Caki2 (cell line): Measurements from ENCODE around the gene CLEC2L. TPM values are rescaled to one million over a fixed set of nuclear protein-coding genes. Genes with fewer than 3 reads are reported as not detected.

ENCODE experiments used
- DNase-seq: peaks from one replicate; pipeline ENCODE4 v3.0.0-alpha.2; 2015; ENCODE audit warnings: low read depth
- in situ Hi-C: cut with HindIII; loops from 2 replicates; pipeline ENCODE4 v1.10.0; 2016; ENCODE audit warnings: low sequenced_read_pairs, low pct_unique_long_range_greater_than_20kb, mixed read lengths
- total RNA-seq: library from RNA; depleted of rRNA; stranded (reverse); fragments of >200 nt; shearing (Covaris generic); gene quantifications from 2 replicates; pipeline ENCODE4 v1.2.3, GENCODE V29; 2014; ENCODE audit warnings: low replicate concordance; rRNA removed

CLEC2L gene
- total RNA-seq, 1 experiment from 2014 or later, result not detected

DNA sequence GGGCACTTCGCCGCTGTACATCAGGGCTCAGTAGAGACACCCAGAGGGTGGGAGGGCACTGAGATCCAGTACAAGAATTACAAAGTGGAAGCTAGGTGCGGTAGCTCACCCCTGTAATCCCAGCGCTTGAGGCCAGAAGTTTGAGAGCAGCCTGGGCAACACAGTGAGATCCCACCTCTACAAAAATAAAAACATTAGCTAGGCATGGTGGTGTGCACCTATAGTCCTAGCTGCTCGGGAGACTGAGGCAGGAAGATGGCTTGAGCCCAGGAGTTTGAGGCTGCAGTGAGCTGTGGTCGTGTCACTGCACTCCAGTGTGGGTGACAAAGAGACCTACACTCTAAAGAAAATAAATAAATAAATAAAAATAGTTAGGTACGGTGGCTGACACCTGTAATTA, 64.0 kb downstream of the CLEC2L start:
- in situ Hi-C loops, result no loop called here
- no peak for DNase-seq

- in situ Hi-C loops, result no loop called here
- DNase-seq, result no peak
Measured at GRCh38 chr7:139588632-139589031, 65.1 kb downstream of the CLEC2L start.

DNA sequence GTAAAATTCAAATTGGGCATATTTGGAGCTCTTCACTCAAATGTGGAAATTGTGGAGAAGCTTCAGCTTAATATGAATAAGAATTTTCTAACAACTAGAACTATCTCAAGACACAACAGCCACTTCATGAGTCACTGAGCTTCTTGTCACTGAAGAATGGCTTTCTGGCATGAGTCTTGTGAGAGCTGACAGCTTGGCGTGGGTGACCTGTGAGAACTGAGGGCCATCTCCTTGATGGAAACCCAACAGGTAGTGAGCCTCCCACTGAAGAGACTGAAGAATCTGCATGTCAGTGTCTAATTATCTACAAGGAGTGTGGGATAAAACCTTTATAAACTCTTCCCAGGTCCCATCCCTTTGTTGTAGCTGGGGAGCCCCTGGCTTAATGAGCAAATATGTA, 66.0 kb downstream of the CLEC2L start:
- in situ Hi-C loops, result no loop called here
- DNase-seq, result no peak

GRCh38 chr7:139591550-139592195, 68.2 kb downstream of the CLEC2L start:
- no peak for DNase-seq
- in situ Hi-C loops, result no loop called here

DNA sequence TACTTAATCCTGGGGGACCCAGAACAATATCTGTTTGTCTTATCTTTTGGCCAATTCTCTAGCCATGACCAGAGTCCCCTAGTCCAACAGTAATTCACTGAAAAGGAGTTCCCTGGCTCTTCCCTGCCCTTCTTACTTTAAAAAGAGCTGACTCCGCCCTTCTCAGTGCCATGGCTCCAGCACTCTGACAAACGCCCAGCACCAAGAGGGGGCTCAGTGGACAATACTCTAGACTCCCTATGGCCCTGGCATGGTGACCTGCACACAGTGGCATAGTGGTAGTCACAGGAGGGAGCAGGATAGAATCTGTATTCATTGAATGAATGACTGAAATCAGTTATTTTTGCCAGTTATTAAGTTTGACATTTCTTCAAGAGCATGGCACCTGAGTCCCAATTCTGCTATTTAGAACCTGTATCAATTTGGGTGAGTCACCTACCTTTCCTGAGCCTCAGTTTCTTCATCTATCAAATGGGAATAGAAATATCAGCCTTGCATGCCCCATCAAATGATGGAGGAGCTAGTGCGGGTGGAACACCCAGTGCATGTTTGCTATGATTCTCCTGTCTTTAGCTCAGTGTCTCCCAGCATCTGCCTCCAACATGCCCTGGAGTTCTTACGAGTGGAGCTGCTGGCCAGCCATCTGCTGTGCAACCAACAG, 69.4 kb downstream of the CLEC2L start:
- in situ Hi-C loops, result no loop called here

DNA sequence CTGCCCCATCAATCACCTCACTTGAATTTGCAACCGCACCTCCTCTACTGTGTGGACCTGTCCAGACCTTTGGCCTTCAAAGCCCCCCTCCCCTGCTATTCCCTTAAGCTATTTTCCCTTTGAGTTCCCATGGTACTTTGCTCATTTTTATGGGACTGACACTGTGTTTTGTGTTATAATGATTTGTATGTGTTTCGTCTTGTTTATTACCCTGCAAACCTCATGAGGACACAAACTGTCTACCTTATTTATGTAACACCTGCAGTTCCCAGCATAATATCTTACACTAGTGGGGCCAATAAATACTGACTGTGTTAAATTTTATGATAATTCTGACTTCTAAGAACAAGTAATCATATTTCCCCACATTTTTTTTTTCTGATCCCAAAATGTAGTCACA, 70.6 kb downstream of the CLEC2L start:
- DNase-seq, result no peak
- in situ Hi-C loops, result no loop called here

More for the DNA sequence above, 69.4 kb downstream of the CLEC2L start:
- no peak for DNase-seq

Other genes with a start within 250 kb of the CLEC2L start
- 15.9 and 48.3 TPM in 2 replicates for gene FMC1, start 182.3 kb upstream of the CLEC2L start, total RNA-seq
- gene LUC7L2, start 163.8 kb upstream of the CLEC2L start, total RNA-seq, result 37.1 and 37.5 TPM in 2 replicates
- gene KLRG2, start 40.0 kb upstream of the CLEC2L start, total RNA-seq, result 5.5 and 15.4 TPM in 2 replicates